Islet precursor cell (in vitro differentiated cells): ENCODE measurements around the gene TSPAN33.
A peak's percentile ranks its signal among the peaks of the same experiment; 100 is the strongest.
"Not testable (repeated sequence)": the region's sequence is repeated elsewhere in the genome, so short reads cannot be mapped to it uniquely, and the experiment has no call there.

Experiments used
- DNase-seq: peaks from one replicate; pipeline ENCODE4 v3.0.0-alpha.2; 2018

Gene TSPAN33

GRCh38 chr7:129144095-129144833 is at the start of gene TSPAN33:
Gene TSPAN33 (plus strand): TSS chr7:129144707. CDS start chr7:129144981, 274 bp downstream.
- peak; percentile 94 for DNase-seq

GRCh38 chr7:129095258-129095657 is 49.2 kb upstream of the TSPAN33 start:
- DNase-seq: peak; percentile 15

- DNase-seq: no peak
Measured at GRCh38 chr7:129098409-129099084, 46.0 kb upstream of the TSPAN33 start.

GRCh38 chr7:129100827-129101166 is 43.7 kb upstream of the TSPAN33 start:
- DNase-seq: no peak

- DNase-seq: no peak
Measured at GRCh38 chr7:129101746-129102145, 42.8 kb upstream of the TSPAN33 start.

- DNase-seq: no peak
Measured at GRCh38 chr7:129103561-129104324, 40.8 kb upstream of the TSPAN33 start.

- no peak for DNase-seq
Measured at GRCh38 chr7:129108581-129108980, 35.9 kb upstream of the TSPAN33 start.

- DNase-seq: peak; percentile 84
Measured at GRCh38 chr7:129110258-129110981, 34.1 kb upstream of the TSPAN33 start.

- DNase-seq: no peak
Measured at GRCh38 chr7:129110982-129111376, 33.5 kb upstream of the TSPAN33 start.

- no peak for DNase-seq
Measured at GRCh38 chr7:129115676-129116075, 28.8 kb upstream of the TSPAN33 start.

- DNase-seq: no peak
Measured at GRCh38 chr7:129118182-129118581, 26.3 kb upstream of the TSPAN33 start.

GRCh38 chr7:129118976-129119375 is 25.5 kb upstream of the TSPAN33 start:
- DNase-seq: no peak

- not testable (repeated sequence) for DNase-seq
Measured at GRCh38 chr7:129121501-129122077, 22.9 kb upstream of the TSPAN33 start.

GRCh38 chr7:129122078-129122750 is 22.3 kb upstream of the TSPAN33 start:
- DNase-seq: no peak

GRCh38 chr7:129122751-129123509 is 21.6 kb upstream of the TSPAN33 start:
- DNase-seq: no peak

GRCh38 chr7:129123510-129123857 is 21.0 kb upstream of the TSPAN33 start:
- DNase-seq: no peak

- no peak for DNase-seq
Measured at GRCh38 chr7:129126314-129126713, 18.2 kb upstream of the TSPAN33 start.

GRCh38 chr7:129127154-129127553 is 17.4 kb upstream of the TSPAN33 start:
- no peak for DNase-seq

GRCh38 chr7:129127601-129128000 is 16.9 kb upstream of the TSPAN33 start:
- no peak for DNase-seq

GRCh38 chr7:129134356-129134987 is 10.0 kb upstream of the TSPAN33 start:
- no peak for DNase-seq
